SK-N-SH (cell line): ENCODE measurements around the gene OSTF1. TPM values are rescaled to one million over a fixed set of nuclear protein-coding genes. Genes with fewer than 3 reads are reported as not detected.

ENCODE experiments used
- CTCF ChIA-PET: fragments of 300-600, 350-600 bp; formaldehyde crosslinking; extraction: SDS; loops from one replicate; lab custom pipeline; 2021; lab: Yijun Ruan, JAX
- POLR2A ChIA-PET: fragments of 350-600 bp; sonication (Branson Sonifier 250); formaldehyde crosslinking; extraction: SDS; loops from one replicate; lab custom pipeline; 2020; ENCODE audit warnings: antibody characterized with exemption, inconsistent platforms; lab: Yijun Ruan, JAX
- DNase-seq: peaks from one replicate; pipeline ENCODE4 v3.0.0; 2012
- H2AFZ ChIP-seq: fragments of 200-600 bp; sonication (generic); 2 replicates; pipeline ENCODE4 v1.8.1; 2016; ENCODE audit warnings: antibody characterized with exemption, mild to moderate bottlenecking, low read depth
- H3F3A ChIP-seq: fragments of 200-600 bp; sonication (generic); replicated peaks from 2 replicates; pipeline ENCODE3; 2016; ENCODE audit warnings: antibody characterized with exemption, mild to moderate bottlenecking; ENCODE audit not compliant: insufficient read depth
- H3K27ac ChIP-seq, 2 experiments: fragments of 200-500 bp in 1 of 2; fragments of 200-600 bp in 1 of 2; sonication (Bioruptor generic) in 1 of 2; sonication (generic), shearing (Covaris generic) in 1 of 2; 2 replicates each; pipeline versions ENCODE4 v1.5.1 to v1.6.1; 2014 to 2016; ENCODE audit warnings: low read depth in 2 of 2, inconsistent platforms in 1 of 2, low read length in 1 of 2, mild to moderate bottlenecking in 1 of 2, mixed read lengths in 1 of 2
- H3K27me3 ChIP-seq: fragments of 200-600 bp; sonication (generic), shearing (Covaris generic); 2 replicates; pipeline ENCODE4 v1.6.1; 2016; ENCODE audit warnings: mixed run types; ENCODE audit not compliant: insufficient read depth
- H3K36me3 ChIP-seq, 2 experiments: fragments of 200-500 bp in 1 of 2; fragments of 200-600 bp in 1 of 2; sonication (Bioruptor generic) in 1 of 2; sonication (generic) in 1 of 2; replicated peaks in 1 of 2; 2 replicates each; pipeline versions ENCODE3 to v1.5.1; 2014 to 2016; ENCODE audit warnings: low read length in 1 of 2, mild to moderate bottlenecking in 1 of 2; ENCODE audit not compliant: insufficient read depth in 2 of 2, control insufficient read depth in 1 of 2
- H3K4me1 ChIP-seq, 2 experiments: fragments of 200-500 bp in 1 of 2; fragments of 200-600 bp in 1 of 2; sonication (Bioruptor generic) in 1 of 2; sonication (generic), shearing (Covaris generic) in 1 of 2; 2 replicates each; pipeline versions ENCODE4 v1.5.1 to v1.6.1; 2014 to 2016; ENCODE audit warnings: low read depth in 1 of 2, low read length in 1 of 2, mixed run types in 1 of 2; ENCODE audit not compliant: insufficient read depth in 2 of 2, control insufficient read depth in 1 of 2
- H3K4me2 ChIP-seq: fragments of 200-600 bp; sonication (generic), shearing (Covaris generic); 2 replicates; pipeline ENCODE4 v1.6.1; 2017; ENCODE audit warnings: mixed run types
- H3K4me3 ChIP-seq, 2 experiments: fragments of 200-500 bp in 1 of 2; fragments of 200-600 bp in 1 of 2; sonication (Bioruptor generic) in 1 of 2; sonication (generic), shearing (Covaris generic) in 1 of 2; 2 replicates each; pipeline versions ENCODE4 v1.5.1 to v1.8.1; 2014 to 2016; ENCODE audit warnings: low read depth in 2 of 2, inconsistent platforms in 1 of 2, low read length in 1 of 2, mild to moderate bottlenecking in 1 of 2, mixed read lengths in 1 of 2, moderate library complexity in 1 of 2
- H3K79me2 ChIP-seq: fragments of 200-600 bp; sonication (generic); 2 replicates; pipeline ENCODE4 v1.8.1; 2017; ENCODE audit warnings: mild to moderate bottlenecking; ENCODE audit not compliant: insufficient read depth
- H3K9ac ChIP-seq: fragments of 200-600 bp; sonication (generic); 2 replicates; pipeline ENCODE4 v1.6.1; 2017; ENCODE audit warnings: mixed run types
- H3K9me2 ChIP-seq: fragments of 200-600 bp; sonication (generic); 2 replicates; pipeline ENCODE4 v1.6.1; 2017; ENCODE audit warnings: mixed run types
- H3K9me3 ChIP-seq: fragments of 200-600 bp; sonication (generic); 2 replicates; pipeline ENCODE4 v1.6.1; 2017; ENCODE audit warnings: mixed run types, mild to moderate bottlenecking, moderate library complexity
- H4K20me1 ChIP-seq: fragments of 200-600 bp; sonication (generic); 2 replicates; pipeline ENCODE4 v1.6.1; 2017; ENCODE audit warnings: mild to moderate bottlenecking, mixed run types; ENCODE audit not compliant: insufficient read depth
- CHD2 ChIP-seq: fragments of 150-350 bp; IDR thresholded peaks from 2 replicates; pipeline ENCODE4 v1.6.1; 2018; ENCODE audit warnings: low read length; ENCODE audit not compliant: partially characterized antibody
- FOSL2 ChIP-seq: IDR thresholded peaks from 2 replicates; pipeline ENCODE4 v1.4.0; 2012; ENCODE audit warnings: low read depth, mild to moderate bottlenecking, moderate library complexity, borderline replicate concordance
- FOXM1 ChIP-seq: IDR thresholded peaks from 2 replicates; pipeline ENCODE4 v1.4.0; 2012; ENCODE audit warnings: low read depth, mild to moderate bottlenecking
- GABPA ChIP-seq: IDR thresholded peaks from 2 replicates; pipeline ENCODE4 v1.4.0; 2012; ENCODE audit warnings: low read depth, mild to moderate bottlenecking
- NFIC ChIP-seq: IDR thresholded peaks from 2 replicates; pipeline ENCODE4 v1.4.0; 2012; ENCODE audit warnings: borderline replicate concordance
- RAD21 ChIP-seq: IDR thresholded peaks from 2 replicates; pipeline ENCODE4 v1.6.1; 2012; ENCODE audit warnings: mild to moderate bottlenecking, low read length
- RFX5 ChIP-seq: IDR thresholded peaks from 2 replicates; pipeline ENCODE4 v1.6.1; 2012; ENCODE audit warnings: mild to moderate bottlenecking, improper control_type of control experiment, low read length
- SIN3A ChIP-seq: IDR thresholded peaks from 2 replicates; pipeline ENCODE4 v1.6.1; 2012; ENCODE audit warnings: low read depth, mild to moderate bottlenecking, low read length, moderate library complexity, borderline replicate concordance
- SMC3 ChIP-seq: IDR thresholded peaks from 2 replicates; pipeline ENCODE4 v1.6.1; 2012; ENCODE audit warnings: low read depth, low read length, improper control_type of control experiment
- TAF1 ChIP-seq: IDR thresholded peaks from 2 replicates; pipeline ENCODE4 v1.6.1; 2012; ENCODE audit warnings: low read depth, mild to moderate bottlenecking, low read length, moderate library complexity, borderline replicate concordance
- TEAD4 ChIP-seq: IDR thresholded peaks from 2 replicates; pipeline ENCODE4 v1.4.0; 2012; ENCODE audit warnings: mild to moderate bottlenecking, borderline replicate concordance; ENCODE audit not compliant: insufficient read depth
- WGBS: methylation state at CpG from one replicate; pipeline ENCODE4 v1.1.6; 2017; ENCODE audit warnings: low lambda C conversion rate; 5-methylcytosine and 5-hydroxymethylcytosine counted together
- polyA plus RNA-seq, 3 experiments: library from polyadenylated mRNA; depleted of rRNA; stranded (reverse); fragments of >200 nt; gene quantifications; 2 replicates each; pipeline ENCODE4 v1.2.3, GENCODE V29; 2012
- TF ChIP-seq, protein P1 (sequence below): IDR thresholded peaks from 2 replicates; pipeline ENCODE4 v1.6.1; 2012; ENCODE audit warnings: mild to moderate bottlenecking, low read depth, low read length, moderate library complexity
- TF ChIP-seq, protein P2 (sequence below): IDR thresholded peaks from 2 replicates; pipeline ENCODE4 v1.4.0; 2012; ENCODE audit warnings: low read depth
- TF ChIP-seq, protein P3 (sequence below): fragments of 150-350 bp; IDR thresholded peaks from 2 replicates; pipeline ENCODE4 v1.6.1; 2017; ENCODE audit warnings: antibody characterized with exemption, low read length, low read depth, borderline replicate concordance
- TF ChIP-seq, protein P4 (sequence below): fragments of 200-600 bp; sonication (generic); IDR thresholded peaks from 2 replicates; pipeline ENCODE4 v1.6.1; 2017; ENCODE audit warnings: antibody characterized with exemption, mild to moderate bottlenecking, moderate library complexity

The OSTF1 gene
- polyA plus RNA-seq, 1 of the 3 experiments (the other 2 are of a cell fraction): 9.5 TPM

DNA sequence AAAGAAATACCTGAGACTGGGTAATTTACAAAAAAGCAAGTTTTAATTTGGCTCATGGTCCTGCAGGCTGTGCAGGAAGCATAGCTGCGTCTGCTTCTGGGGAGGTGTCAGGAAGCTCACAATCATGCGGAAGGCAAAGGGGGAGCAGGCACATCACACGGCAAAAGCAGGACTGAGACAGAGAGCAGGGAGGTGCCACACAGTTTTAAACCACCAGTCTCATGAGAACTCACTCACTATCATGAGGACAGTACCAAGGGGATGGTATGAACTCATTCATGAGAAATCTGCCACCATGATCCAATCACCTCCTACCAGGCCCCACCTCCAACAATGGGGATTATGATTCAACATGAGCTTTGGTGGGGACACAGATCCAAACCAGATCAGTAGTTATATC is 96.2 kb downstream of the OSTF1 start (continued):
- TF ChIP-seq, protein P1, sequence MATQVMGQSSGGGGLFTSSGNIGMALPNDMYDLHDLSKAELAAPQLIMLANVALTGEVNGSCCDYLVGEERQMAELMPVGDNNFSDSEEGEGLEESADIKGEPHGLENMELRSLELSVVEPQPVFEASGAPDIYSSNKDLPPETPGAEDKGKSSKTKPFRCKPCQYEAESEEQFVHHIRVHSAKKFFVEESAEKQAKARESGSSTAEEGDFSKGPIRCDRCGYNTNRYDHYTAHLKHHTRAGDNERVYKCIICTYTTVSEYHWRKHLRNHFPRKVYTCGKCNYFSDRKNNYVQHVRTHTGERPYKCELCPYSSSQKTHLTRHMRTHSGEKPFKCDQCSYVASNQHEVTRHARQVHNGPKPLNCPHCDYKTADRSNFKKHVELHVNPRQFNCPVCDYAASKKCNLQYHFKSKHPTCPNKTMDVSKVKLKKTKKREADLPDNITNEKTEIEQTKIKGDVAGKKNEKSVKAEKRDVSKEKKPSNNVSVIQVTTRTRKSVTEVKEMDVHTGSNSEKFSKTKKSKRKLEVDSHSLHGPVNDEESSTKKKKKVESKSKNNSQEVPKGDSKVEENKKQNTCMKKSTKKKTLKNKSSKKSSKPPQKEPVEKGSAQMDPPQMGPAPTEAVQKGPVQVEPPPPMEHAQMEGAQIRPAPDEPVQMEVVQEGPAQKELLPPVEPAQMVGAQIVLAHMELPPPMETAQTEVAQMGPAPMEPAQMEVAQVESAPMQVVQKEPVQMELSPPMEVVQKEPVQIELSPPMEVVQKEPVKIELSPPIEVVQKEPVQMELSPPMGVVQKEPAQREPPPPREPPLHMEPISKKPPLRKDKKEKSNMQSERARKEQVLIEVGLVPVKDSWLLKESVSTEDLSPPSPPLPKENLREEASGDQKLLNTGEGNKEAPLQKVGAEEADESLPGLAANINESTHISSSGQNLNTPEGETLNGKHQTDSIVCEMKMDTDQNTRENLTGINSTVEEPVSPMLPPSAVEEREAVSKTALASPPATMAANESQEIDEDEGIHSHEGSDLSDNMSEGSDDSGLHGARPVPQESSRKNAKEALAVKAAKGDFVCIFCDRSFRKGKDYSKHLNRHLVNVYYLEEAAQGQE: no peak
- TF ChIP-seq FOXM1 (no peak), TEAD4 (no peak), SMC3 (no peak), RFX5 (no peak), FOSL2 (no peak), GABPA (no peak), SIN3A (no peak), RAD21 (no peak), NFIC (no peak), CHD2 (no peak)
- TF ChIP-seq, protein P2, sequence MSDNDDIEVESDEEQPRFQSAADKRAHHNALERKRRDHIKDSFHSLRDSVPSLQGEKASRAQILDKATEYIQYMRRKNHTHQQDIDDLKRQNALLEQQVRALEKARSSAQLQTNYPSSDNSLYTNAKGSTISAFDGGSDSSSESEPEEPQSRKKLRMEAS: no peak
- TF ChIP-seq, protein P3, sequence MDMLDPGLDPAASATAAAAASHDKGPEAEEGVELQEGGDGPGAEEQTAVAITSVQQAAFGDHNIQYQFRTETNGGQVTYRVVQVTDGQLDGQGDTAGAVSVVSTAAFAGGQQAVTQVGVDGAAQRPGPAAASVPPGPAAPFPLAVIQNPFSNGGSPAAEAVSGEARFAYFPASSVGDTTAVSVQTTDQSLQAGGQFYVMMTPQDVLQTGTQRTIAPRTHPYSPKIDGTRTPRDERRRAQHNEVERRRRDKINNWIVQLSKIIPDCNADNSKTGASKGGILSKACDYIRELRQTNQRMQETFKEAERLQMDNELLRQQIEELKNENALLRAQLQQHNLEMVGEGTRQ: no peak

DNA sequence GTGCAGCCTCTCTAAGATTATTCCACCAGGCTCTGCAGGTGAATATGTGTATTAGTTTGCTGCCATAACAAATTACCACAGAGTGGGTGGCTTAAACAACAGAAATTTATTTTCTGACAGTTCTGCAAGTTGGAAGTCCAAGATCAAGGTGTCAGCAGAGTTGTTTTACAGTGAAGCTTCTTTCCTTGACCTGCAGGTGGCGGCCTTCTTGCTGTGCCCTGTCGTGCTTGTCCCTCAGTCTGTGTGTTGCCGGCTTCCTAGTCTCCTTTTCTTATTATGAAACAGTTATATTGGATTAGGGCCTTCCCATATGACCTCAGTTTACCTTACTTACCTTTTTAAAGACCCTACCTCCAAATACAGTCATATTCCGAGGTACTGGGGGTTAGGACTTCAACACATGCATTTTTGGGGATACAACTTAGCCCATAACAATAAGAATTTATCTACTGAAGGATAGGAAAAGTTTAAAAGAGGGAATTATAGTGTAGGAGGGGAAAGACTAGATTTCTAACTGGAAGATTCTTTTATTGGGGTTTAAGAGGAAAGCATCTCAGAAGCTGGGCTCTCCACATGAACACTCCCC is 97.4 kb downstream of the OSTF1 start:
- TF ChIP-seq, protein P4, sequence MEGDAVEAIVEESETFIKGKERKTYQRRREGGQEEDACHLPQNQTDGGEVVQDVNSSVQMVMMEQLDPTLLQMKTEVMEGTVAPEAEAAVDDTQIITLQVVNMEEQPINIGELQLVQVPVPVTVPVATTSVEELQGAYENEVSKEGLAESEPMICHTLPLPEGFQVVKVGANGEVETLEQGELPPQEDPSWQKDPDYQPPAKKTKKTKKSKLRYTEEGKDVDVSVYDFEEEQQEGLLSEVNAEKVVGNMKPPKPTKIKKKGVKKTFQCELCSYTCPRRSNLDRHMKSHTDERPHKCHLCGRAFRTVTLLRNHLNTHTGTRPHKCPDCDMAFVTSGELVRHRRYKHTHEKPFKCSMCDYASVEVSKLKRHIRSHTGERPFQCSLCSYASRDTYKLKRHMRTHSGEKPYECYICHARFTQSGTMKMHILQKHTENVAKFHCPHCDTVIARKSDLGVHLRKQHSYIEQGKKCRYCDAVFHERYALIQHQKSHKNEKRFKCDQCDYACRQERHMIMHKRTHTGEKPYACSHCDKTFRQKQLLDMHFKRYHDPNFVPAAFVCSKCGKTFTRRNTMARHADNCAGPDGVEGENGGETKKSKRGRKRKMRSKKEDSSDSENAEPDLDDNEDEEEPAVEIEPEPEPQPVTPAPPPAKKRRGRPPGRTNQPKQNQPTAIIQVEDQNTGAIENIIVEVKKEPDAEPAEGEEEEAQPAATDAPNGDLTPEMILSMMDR: peak; percentile 61
- no peak for TF ChIP-seq TAF1
- no peaks in the 10 kb centered on the region for H3K9me3 ChIP-seq
- DNase-seq: no peak
- H3K27me3 ChIP-seq: peaks cover 13% of the 10 kb centered on the region; the same call in 1 of the 2 replicates
- H3K36me3 ChIP-seq: no peaks in the 10 kb centered on the region
- no peaks in the 10 kb centered on the region for H3F3A ChIP-seq
- H3K9ac ChIP-seq: no peak overlapping the region
- H4K20me1 ChIP-seq: no peaks in the 10 kb centered on the region
- no peaks in the 10 kb centered on the region for H3K4me1 ChIP-seq
- no peak overlapping the region for H2AFZ ChIP-seq
- ChIA-PET CTCF (interaction anchor here (0.6 to 2.7 kb wide), 15 partner anchors 10 to 82 kb away, joined by 3 to 20 read pairs (median 3); no protein-coding TSS in a partner anchor), POLR2A (no interaction called here)
- WGBS: 2% methylated on average over 4 of the region's 4 CpGs
- H3K79me2 ChIP-seq: no peaks in the 10 kb centered on the region
- H3K4me3 ChIP-seq: peak overlapping the region in 1 of 2 experiments; percentile 33; a peak in 1 of 4 replicates
- H3K4me2 ChIP-seq: no peak overlapping the region
- H3K27ac ChIP-seq: no peak overlapping the region
- H3K9me2 ChIP-seq: no peaks in the 10 kb centered on the region; the same call in 1 of the 2 replicates
